Measurements from ENCODE around the gene LITAF. TPM values are rescaled to one million over a fixed set of nuclear protein-coding genes. Genes with fewer than 3 reads are reported as not detected.
"Not testable (repeated sequence)": the region's sequence is repeated elsewhere in the genome, so short reads cannot be mapped to it uniquely, and the experiment has no call there.

LITAF gene
- total RNA-seq, 2 experiments from 2014 or later = 171 to 174 TPM

GRCh38 chr16:11580451-11581086 lies 6.2 kb downstream of the LITAF start:
- DNase-seq = no peak
- Mint-ChIP-seq H3K27ac (peak overlapping the region; percentile 83), H3K27me3 (ENCODE audit: low read depth) (no peaks in the 10 kb centered on the region), H3K9me3 (no peaks in the 10 kb centered on the region), H3K4me1 (ENCODE audit: low read depth) (peaks cover 77% of the 10 kb centered on the region), H3K36me3 (ENCODE audit: low read depth) (peaks cover 37% of the 10 kb centered on the region), H3K4me3 (peak overlapping the region; percentile 32)
- intact Hi-C loops (cut with micrococcal nuclease) = loop anchor here (10.0 kb wide), 4 partner anchors 334 to 636 kb away; partner anchors contain the start of genes CLEC16A, DEXI and GSPT1
- CTCF ChIA-PET = interaction anchor here (1.6 kb wide), 2 partner anchors 49 to 60 kb away, joined by 6 to 7 read pairs; no protein-coding TSS in a partner anchor

DNA sequence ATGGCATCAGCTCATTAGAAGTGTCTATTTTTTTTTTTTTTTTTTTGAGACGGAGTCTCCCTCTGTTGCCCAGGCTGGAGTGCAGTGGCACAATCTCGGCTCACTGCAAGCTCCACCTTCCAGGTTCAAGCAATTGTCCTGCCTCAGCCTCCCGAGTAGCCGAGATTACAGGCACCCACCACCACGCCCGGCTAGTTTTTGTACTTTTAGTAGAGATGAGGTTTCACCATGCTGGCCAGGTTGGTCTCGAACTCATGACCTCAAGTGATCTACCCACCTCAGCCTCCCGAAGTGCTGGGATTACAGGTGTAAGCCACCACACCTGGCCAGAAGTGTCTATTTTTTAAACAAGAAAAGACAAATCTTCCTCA lies 9.4 kb downstream of the LITAF start:
- Mint-ChIP-seq H3K36me3 (ENCODE audit: low read depth) (peaks cover 30% of the 10 kb centered on the region), H3K27ac (peak overlapping the region; percentile 53), H3K4me1 (ENCODE audit: low read depth) (peaks cover 81% of the 10 kb centered on the region)
- DNase-seq; CTCF ChIA-PET; H3K4me3 Mint-ChIP-seq; intact Hi-C loops (cut with micrococcal nuclease); H3K9me3 Mint-ChIP-seq; H3K27me3 Mint-ChIP-seq (ENCODE audit: low read depth): not testable (repeated sequence)

DNA sequence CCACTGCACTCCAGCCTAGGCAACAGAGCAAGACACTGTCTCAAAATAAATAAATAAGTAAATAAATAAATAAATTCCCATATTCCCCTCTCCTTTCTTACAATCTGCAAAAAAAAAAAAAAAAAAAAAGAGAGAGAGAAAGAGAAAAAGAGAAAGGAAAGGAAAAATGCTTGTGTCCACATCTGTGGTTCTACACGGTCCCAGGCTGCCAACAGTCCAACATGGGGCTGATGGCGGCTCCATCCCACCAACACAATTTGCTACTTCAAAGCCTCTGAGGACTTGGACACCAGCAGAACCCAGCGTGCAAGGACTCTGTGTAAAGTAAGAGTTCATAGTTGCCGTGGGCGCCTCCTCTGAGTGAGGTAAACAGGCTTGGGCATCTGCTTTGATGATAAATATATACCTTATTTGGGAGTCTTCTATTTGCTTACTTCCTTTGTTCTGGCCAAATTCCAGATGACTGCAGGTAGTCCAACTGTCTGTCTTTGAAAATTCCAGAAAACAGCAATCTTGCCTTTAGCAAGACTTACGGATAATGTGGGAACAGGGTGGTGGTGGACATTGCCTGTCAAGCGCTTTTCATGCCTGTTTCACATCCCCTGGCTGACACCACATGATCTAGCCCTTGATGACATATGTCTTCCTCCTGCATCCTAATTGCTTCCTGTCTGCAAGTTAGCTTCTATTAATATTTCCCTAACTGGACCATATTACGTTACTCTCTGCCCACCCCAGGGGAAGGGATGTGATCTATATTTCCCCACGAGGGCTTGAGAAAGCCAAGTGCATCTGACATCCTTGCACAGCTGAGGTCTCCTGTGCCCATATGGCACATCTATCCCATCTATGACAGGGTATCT lies 10.1 kb downstream of the LITAF start:
- H3K4me3 Mint-ChIP-seq = no peak overlapping the region
- intact Hi-C loops (cut with micrococcal nuclease) = no loop called here
- H3K27me3 Mint-ChIP-seq (ENCODE audit: low read depth) = no peaks in the 10 kb centered on the region
- CTCF ChIA-PET = interaction anchor here (0.7 kb wide), 1 partner anchor 13 kb away, joined by 3 read pairs; no protein-coding TSS in a partner anchor
- H3K36me3 Mint-ChIP-seq (ENCODE audit: low read depth) = peaks cover 32% of the 10 kb centered on the region
- peaks cover 79% of the 10 kb centered on the region for H3K4me1 Mint-ChIP-seq (ENCODE audit: low read depth)
- DNase-seq = no peak
- no peaks in the 10 kb centered on the region for H3K9me3 Mint-ChIP-seq
- peak overlapping the region; percentile 69 for H3K27ac Mint-ChIP-seq

- no peak for DNase-seq
- Mint-ChIP-seq H3K4me1 (ENCODE audit: low read depth) (peaks cover 78% of the 10 kb centered on the region), H3K27ac (peak overlapping the region; percentile 74), H3K36me3 (ENCODE audit: low read depth) (peaks cover 32% of the 10 kb centered on the region), H3K9me3 (no peaks in the 10 kb centered on the region), H3K4me3 (no peak overlapping the region), H3K27me3 (ENCODE audit: low read depth) (no peaks in the 10 kb centered on the region)
- CTCF ChIA-PET = interaction anchor here (0.5 to 1.1 kb wide), 2 partner anchors 77 to 139 kb away, joined by 3 to 5 read pairs; no protein-coding TSS in a partner anchor
- intact Hi-C loops (cut with micrococcal nuclease) = no loop called here
These were observed 11.5 kb downstream of the LITAF start for GRCh38 chr16:11575223-11575589.

GRCh38 chr16:11572301-11572995 lies 14.3 kb downstream of the LITAF start:
- Mint-ChIP-seq H3K36me3 (ENCODE audit: low read depth) (peaks cover 27% of the 10 kb centered on the region), H3K4me3 (peak overlapping the region; percentile 3), H3K27me3 (ENCODE audit: low read depth) (no peaks in the 10 kb centered on the region), H3K9me3 (no peaks in the 10 kb centered on the region), H3K4me1 (ENCODE audit: low read depth) (peaks cover 62% of the 10 kb centered on the region), H3K27ac (peak overlapping the region; percentile 83)
- DNase-seq = peak; percentile 74
- intact Hi-C loops (cut with micrococcal nuclease) = no loop called here
- CTCF ChIA-PET = interaction anchor here (0.6 kb wide), 2 partner anchors 10 to 279 kb away, joined by 3 to 4 read pairs; no protein-coding TSS in a partner anchor

DNA sequence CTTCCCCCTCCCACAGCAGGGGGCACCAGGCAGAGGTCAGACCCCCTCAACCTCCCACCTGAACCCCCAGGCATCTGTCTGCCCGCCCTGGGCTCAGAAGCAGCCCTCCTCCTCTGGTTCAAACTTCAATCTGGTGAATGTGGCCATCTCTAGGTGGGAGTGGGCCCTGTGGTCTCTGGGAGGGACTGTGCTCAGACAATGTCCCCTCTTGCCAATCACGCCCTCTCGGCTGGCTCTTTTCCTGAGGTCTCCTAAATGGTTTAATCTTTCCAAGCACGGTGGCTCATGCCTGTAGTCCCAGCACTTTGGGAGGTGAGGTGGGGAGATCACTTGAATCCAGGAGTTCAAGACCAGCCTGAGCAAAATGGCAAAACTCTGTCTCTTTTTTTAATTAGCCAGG lies 15.2 kb downstream of the LITAF start:
- intact Hi-C loops (cut with micrococcal nuclease) = no loop called here
- Mint-ChIP-seq H3K4me3 (no peak overlapping the region), H3K27ac (peak overlapping the region; percentile 18), H3K9me3 (no peaks in the 10 kb centered on the region), H3K36me3 (ENCODE audit: low read depth) (peaks cover 26% of the 10 kb centered on the region), H3K4me1 (ENCODE audit: low read depth) (peaks cover 62% of the 10 kb centered on the region), H3K27me3 (ENCODE audit: low read depth) (no peaks in the 10 kb centered on the region)
- DNase-seq = no peak
- CTCF ChIA-PET = no interaction called here

DNA sequence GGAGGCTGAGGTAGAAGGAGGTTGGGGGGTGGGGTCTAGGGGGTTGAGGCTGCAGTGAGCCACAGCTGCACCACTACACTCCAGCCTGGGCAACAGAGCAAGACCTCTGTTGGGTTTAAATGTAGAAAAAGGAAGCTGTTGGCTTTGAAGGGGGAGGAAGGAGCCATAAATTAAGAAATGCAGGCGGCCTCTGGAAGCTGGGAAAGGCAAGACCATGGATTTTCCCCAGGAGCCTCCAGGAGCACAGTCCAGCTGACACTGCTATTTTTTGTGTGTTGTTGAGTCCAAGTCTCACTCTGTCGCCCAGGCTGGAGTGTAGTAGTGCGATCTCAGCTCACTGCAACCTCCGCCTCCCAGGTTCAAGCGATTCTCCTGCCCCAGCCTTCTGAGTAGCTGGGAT lies 15.9 kb downstream of the LITAF start:
- CTCF ChIA-PET = no interaction called here
- no peaks in the 10 kb centered on the region for H3K9me3 Mint-ChIP-seq
- peaks cover 69% of the 10 kb centered on the region for H3K4me1 Mint-ChIP-seq (ENCODE audit: low read depth)
- no peak for DNase-seq
- H3K27me3 Mint-ChIP-seq (ENCODE audit: low read depth) = no peaks in the 10 kb centered on the region
- no peak overlapping the region for H3K4me3 Mint-ChIP-seq
- peak overlapping the region; percentile 75 for H3K27ac Mint-ChIP-seq
- intact Hi-C loops (cut with micrococcal nuclease) = no loop called here
- peaks cover 29% of the 10 kb centered on the region for H3K36me3 Mint-ChIP-seq (ENCODE audit: low read depth)

DNA sequence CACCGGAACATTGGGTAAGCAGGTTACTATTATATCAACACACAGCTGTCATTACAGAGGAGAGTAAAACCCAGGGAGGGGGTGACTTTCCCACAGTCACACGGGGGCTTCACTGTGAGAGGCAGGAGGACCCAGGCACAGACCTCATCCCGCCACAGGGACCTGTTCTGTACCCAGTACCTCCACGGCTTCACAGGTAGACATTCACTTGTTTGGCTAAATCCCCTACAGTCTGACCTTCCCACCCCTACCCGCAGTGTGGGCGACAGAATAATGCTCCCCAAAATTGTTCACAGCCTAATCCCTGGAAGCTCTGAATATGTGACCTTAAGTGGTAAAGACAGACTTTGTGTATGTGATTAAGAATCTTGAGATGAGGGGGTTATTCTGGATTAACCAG lies 16.5 kb downstream of the LITAF start:
- H3K36me3 Mint-ChIP-seq (ENCODE audit: low read depth) = peaks cover 27% of the 10 kb centered on the region
- peaks cover 67% of the 10 kb centered on the region for H3K4me1 Mint-ChIP-seq (ENCODE audit: low read depth)
- no peaks in the 10 kb centered on the region for H3K27me3 Mint-ChIP-seq (ENCODE audit: low read depth)
- no peak for DNase-seq
- H3K27ac Mint-ChIP-seq = peak overlapping the region; percentile 10
- intact Hi-C loops (cut with micrococcal nuclease) = no loop called here
- H3K9me3 Mint-ChIP-seq = no peaks in the 10 kb centered on the region
- H3K4me3 Mint-ChIP-seq = no peak overlapping the region
- CTCF ChIA-PET = no interaction called here

- Mint-ChIP-seq H3K27ac (peak overlapping the region; percentile 83), H3K27me3 (ENCODE audit: low read depth) (no peaks in the 10 kb centered on the region), H3K4me1 (ENCODE audit: low read depth) (peaks cover 69% of the 10 kb centered on the region), H3K9me3 (no peaks in the 10 kb centered on the region), H3K4me3 (no peak overlapping the region), H3K36me3 (ENCODE audit: low read depth) (peaks cover 20% of the 10 kb centered on the region)
- DNase-seq = no peak
- intact Hi-C loops (cut with micrococcal nuclease) = no loop called here
- CTCF ChIA-PET = interaction anchor here (0.5 to 0.9 kb wide), 2 partner anchors 170 to 602 kb away, joined by 3 to 4 read pairs; no protein-coding TSS in a partner anchor
These were observed 20.3 kb downstream of the LITAF start for GRCh38 chr16:11566398-11566797.

GRCh38 chr16:11565665-11566064 lies 21.1 kb downstream of the LITAF start:
- Mint-ChIP-seq H3K27me3 (ENCODE audit: low read depth) (no peaks in the 10 kb centered on the region), H3K27ac (peak overlapping the region; percentile 83), H3K4me3 (no peak overlapping the region), H3K36me3 (ENCODE audit: low read depth) (peaks cover 22% of the 10 kb centered on the region), H3K4me1 (ENCODE audit: low read depth) (peaks cover 71% of the 10 kb centered on the region), H3K9me3 (no peaks in the 10 kb centered on the region)
- CTCF ChIA-PET = no interaction called here
- intact Hi-C loops (cut with micrococcal nuclease) = no loop called here
- no peak for DNase-seq

DNA sequence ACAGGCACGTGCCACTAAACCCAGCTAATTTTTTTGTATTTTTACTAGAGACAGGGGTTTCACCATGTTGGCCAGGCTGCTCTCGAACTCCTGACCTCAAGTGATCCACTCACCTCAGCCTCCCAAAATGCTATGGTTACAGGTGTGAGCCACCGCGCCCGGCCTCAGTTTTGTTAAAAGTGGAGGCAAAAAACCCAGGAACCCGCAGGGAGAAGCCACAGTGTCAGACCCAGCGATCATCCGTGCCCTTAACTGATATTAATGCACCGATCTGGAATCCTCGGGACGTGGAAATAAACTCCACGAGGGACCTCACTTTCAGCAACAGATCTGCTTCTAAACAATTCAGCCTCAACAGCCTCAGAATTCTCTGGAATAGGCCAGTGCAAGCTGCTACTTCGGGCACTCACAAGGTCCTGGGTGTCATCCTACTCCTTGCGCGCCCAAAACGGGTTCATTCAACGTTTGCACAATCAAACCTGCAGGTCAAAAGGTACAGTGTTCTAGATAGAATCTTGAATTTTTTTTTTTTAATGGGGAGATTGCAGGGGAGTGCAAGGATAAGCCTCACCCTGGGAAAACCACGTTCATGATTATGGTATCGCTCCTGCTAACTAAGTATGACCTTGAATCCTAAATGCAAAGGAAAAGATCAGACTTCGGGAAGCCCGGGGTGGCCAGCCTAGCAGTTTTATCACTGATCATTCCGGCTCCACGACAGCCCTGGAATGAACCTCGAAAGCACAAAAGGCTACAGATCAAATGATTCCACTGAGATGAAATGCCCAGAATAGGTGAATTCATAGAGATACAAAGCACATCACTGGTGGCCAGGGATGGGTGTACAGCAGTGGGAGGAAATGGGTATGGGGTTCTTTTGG lies 22.4 kb downstream of the LITAF start:
- Mint-ChIP-seq H3K4me3 (no peak overlapping the region), H3K4me1 (ENCODE audit: low read depth) (peaks cover 75% of the 10 kb centered on the region), H3K36me3 (ENCODE audit: low read depth) (peaks cover 19% of the 10 kb centered on the region), H3K27me3 (ENCODE audit: low read depth) (no peaks in the 10 kb centered on the region), H3K27ac (peak overlapping the region; percentile 82), H3K9me3 (no peaks in the 10 kb centered on the region)
- intact Hi-C loops (cut with micrococcal nuclease) = loop anchor here (5.0 kb wide), 2 partner anchors 218 to 233 kb away; partner anchors contain the start of gene ZC3H7A
- DNase-seq = no peak
- CTCF ChIA-PET = interaction anchor here (0.6 to 1.0 kb wide), 3 partner anchors 32 to 610 kb away, joined by 3 read pairs; no protein-coding TSS in a partner anchor
